Activated T-cell treated with anti-CD3 and anti-CD28 coated beads, Interleukin-2, amount 50 U/mL, for 24 hours (primary cell): ENCODE measurements around the gene RASAL2.

Experiments used
- DNase-seq: peaks from one replicate; pipeline ENCODE4 v3.0.0-alpha.2; 2020
- H3K27ac Mint-ChIP-seq: 2 replicates; pipeline ENCODE4 v1.8.0; 2020; ENCODE audit warnings: mild to moderate bottlenecking, mixed read lengths
- H3K27me3 Mint-ChIP-seq: 2 replicates; pipeline ENCODE4 v1.8.0; 2020; ENCODE audit warnings: mixed read lengths
- H3K36me3 Mint-ChIP-seq: 2 replicates; pipeline ENCODE4 v1.8.0; 2020; ENCODE audit warnings: low read depth, mixed read lengths
- H3K4me1 Mint-ChIP-seq: 2 replicates; pipeline ENCODE4 v1.8.0; 2020; ENCODE audit warnings: low read depth, mixed read lengths
- H3K4me3 Mint-ChIP-seq: 2 replicates; pipeline ENCODE4 v1.8.0; 2020; ENCODE audit warnings: mild to moderate bottlenecking, moderate library complexity, mixed read lengths
- H3K9me3 Mint-ChIP-seq: 2 replicates; pipeline ENCODE4 v1.8.0; 2020; ENCODE audit warnings: mixed read lengths

RASAL2 gene

DNA sequence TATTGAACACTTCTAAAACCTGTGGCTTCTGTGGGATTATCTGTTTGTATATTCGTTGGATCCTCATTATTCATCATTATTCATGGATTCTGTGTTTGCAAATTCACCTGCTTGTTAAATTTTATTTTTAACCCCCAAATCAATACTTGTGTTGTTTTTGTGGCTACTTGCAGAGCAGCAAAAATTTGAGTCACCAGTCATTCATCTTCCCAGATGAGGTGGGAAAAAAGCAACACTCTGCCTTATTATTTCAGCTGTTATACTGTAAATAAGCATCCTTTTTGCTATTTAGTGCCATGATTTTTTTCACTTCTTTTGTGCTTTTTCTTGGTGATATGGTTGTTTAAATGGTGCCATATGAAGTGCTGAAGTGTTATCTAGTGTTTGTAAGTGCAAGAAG, 56.7 kb downstream of the RASAL2 start:
- Mint-ChIP-seq H3K9me3 (no peaks in the 10 kb centered on the region), H3K4me3 (no peak overlapping the region), H3K27ac (no peak overlapping the region), H3K27me3 (no peaks in the 10 kb centered on the region), H3K4me1 (no peaks in the 10 kb centered on the region), H3K36me3 (no peaks in the 10 kb centered on the region)
- DNase-seq = no peak

DNA sequence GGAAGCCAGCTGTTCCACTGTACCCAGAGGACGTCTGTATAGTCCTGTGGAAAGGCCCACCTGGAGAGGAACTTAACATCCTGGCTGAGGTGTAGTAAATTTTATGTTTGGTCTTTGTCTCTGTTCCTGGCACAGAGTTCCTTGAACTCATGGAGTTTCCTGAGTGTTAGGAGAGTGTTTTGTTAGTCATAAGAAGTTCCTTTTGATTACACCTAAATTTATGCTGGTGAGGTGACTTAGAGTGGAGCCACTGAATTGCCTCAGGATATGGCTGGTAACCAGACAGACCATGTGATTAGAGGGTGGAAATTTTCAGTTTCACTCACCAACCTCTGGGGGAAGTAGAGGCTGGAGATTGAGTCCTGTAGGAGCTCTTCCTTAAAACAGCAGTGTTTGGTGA, 57.9 kb downstream of the RASAL2 start:
- no peaks in the 10 kb centered on the region for H3K27me3 Mint-ChIP-seq

DNA sequence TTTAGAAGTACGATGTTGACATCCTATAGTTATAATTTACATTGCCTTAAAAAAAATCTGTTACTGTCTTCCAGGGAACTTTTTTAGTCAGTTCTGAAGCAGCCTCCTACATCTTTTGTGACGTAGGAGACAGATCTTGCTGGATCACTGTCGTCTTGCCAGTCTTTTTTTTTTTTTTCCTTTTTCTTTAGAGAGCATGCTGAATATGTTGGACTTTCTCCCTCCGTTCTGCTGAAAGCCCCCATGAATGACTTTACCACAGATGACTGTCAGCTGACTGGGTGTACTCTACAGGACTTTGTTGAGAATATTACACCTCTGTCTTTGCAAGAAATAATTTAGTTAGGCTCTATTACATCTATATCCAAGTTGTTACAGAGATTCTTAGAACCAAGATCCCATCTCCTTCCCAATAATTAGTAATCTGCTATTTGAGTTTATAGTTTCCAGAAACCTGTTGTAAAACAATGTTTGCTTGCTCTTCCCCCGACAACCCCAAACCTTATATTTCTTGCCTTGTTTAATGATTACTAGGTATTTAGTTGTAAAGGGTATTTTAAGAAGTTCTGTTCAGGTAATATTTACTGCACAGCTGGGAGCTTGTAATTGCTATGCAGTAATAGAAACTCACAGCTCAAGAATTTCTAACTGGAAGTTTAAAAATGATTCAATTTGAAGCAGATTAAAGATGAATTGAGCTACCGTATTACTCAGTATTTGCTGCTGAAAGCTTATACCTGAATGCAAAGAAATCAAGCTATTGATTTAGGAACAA, 61.8 kb downstream of the RASAL2 start:
- Mint-ChIP-seq H3K4me1 (no peaks in the 10 kb centered on the region), H3K9me3 (no peaks in the 10 kb centered on the region), H3K36me3 (no peaks in the 10 kb centered on the region), H3K27me3 (no peaks in the 10 kb centered on the region), H3K27ac (no peak overlapping the region), H3K4me3 (no peak overlapping the region)
- no peak for DNase-seq

More for the DNA sequence above, 57.9 kb downstream of the RASAL2 start:
- DNase-seq = no peak
- no peaks in the 10 kb centered on the region for H3K36me3 Mint-ChIP-seq
- no peak overlapping the region for H3K27ac Mint-ChIP-seq
- H3K9me3 Mint-ChIP-seq = no peaks in the 10 kb centered on the region
- H3K4me3 Mint-ChIP-seq = no peak overlapping the region
- H3K4me1 Mint-ChIP-seq = no peaks in the 10 kb centered on the region

DNA sequence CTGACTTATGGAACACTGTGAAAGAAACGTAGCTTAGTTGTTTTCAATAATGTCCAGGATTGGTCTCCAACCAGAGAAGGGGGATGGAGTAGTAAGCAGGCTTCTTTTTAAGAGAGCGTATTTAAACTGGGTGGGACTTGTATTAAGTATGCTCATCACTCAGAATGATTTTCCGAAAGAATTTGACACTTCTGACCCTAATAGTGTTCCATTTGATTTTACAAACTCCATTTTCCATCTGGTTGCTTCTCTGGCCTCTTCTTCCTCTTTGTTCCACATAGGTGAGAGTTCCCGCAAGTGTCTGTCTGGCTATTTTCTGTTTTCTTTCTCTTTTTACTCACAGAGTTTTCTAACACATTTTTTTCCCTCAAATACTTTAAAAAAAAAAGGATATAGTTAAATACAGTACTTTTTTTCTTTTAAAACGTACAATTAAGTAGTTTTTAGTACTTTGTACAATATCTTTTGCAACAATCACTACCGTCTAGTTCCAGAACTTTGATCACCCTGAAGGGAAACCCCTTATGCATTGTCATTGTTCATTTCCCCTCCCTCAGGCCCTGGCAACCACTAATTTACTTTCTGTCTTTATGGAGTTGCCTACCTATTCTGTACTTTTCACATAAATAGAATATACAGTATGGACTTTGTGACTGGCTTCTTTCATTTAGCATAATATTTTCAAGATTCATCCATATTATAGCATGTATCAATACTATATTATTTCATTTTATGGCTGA, 67.0 kb downstream of the RASAL2 start:
- no peak overlapping the region for H3K27ac Mint-ChIP-seq
- no peaks in the 10 kb centered on the region for H3K27me3 Mint-ChIP-seq
- H3K4me3 Mint-ChIP-seq = no peak overlapping the region
- no peaks in the 10 kb centered on the region for H3K4me1 Mint-ChIP-seq
- no peaks in the 10 kb centered on the region for H3K36me3 Mint-ChIP-seq
- no peak for DNase-seq
- no peaks in the 10 kb centered on the region for H3K9me3 Mint-ChIP-seq

DNA sequence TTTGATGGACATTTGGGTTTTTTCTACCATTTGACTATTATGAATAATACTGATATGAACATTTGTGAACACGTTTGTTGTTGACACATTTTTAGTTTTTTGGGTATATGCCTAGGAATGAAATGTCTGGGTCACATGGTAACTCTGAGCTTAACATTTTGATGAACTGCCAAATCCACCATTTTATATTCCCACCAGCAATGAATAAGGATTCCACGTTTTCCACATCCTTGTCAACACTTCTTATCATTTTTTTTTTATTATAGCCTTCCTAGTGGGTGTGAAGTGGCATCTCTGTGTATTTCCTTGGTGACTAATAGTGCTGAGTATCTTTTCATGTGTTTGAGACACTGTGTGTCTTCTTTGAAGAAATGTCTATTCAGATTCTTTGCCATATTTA, 67.6 kb downstream of the RASAL2 start:
- no peak for DNase-seq
- Mint-ChIP-seq H3K27ac (no peak overlapping the region), H3K4me1 (no peaks in the 10 kb centered on the region), H3K4me3 (no peak overlapping the region), H3K36me3 (no peaks in the 10 kb centered on the region), H3K9me3 (no peaks in the 10 kb centered on the region), H3K27me3 (no peaks in the 10 kb centered on the region)

DNA sequence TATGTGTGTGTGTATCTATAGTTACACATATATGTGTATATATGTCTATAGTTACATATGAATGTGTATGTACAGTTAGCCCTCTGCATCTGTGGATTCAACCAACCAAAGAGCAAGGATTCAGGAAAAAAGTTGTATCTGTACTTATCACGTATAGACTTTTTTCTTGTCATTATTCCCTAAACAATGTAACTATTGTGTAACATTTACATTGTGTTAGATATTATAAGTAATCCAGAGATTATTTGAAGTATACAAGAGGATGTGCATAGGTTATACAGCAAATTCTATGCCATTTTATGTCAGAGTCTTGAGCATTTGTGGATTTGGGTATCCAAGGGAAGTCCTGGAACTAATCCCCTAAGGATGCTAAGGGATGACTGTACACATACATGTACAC, 71.3 kb downstream of the RASAL2 start:
- Mint-ChIP-seq H3K4me3 (no peak overlapping the region), H3K4me1 (no peaks in the 10 kb centered on the region), H3K27me3 (no peaks in the 10 kb centered on the region), H3K27ac (no peak overlapping the region), H3K36me3 (no peaks in the 10 kb centered on the region), H3K9me3 (no peaks in the 10 kb centered on the region)
- no peak for DNase-seq

DNA sequence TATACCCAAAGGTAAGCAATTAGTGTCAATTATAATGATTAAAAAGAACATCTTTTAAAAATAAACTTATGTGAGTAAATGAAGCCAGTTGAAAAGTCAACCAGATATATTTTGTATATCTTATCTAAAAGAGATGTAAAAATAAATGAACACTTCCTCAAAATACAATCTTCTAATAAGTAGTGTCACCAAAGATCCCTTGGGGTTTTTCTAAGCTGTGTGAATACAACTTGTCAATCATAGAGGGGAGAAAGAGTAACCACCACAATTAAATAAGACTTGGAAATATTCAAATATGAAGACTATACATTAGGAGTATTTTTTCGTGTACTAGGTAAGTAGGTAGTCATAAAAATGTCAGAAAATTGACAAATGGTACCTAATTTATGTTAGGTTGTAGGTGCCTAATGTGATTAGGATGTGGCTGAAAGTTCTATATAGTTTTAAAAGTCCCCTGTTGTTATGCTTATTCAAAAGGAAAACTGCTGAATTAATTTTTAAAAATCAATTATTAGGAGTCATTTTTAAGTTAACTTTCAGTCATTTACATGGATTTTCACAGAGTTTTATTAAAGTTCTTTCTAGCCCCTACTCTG, 72.6 kb downstream of the RASAL2 start:
- DNase-seq = no peak
- no peaks in the 10 kb centered on the region for H3K9me3 Mint-ChIP-seq
- no peaks in the 10 kb centered on the region for H3K4me1 Mint-ChIP-seq
- no peak overlapping the region for H3K27ac Mint-ChIP-seq
- no peak overlapping the region for H3K4me3 Mint-ChIP-seq
- no peaks in the 10 kb centered on the region for H3K27me3 Mint-ChIP-seq
- no peaks in the 10 kb centered on the region for H3K36me3 Mint-ChIP-seq

DNA sequence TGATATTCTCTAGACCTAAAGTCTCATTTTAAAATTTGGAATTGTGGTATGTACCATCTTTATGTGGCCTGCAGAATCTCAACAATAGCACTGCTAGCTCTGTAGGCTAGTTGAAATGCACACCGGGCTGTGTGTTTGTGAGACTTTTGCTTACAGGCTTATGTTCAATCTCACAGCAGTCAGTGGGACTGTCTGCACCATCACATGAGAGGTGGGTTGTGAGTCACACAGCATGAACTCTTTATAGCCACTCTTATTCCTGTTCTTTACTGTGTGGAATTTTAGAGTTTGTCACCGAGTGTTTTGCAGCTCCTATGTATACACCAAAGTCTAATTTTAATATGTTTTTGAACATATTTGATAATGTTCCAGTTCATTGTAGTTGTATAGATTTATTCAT, 74.6 kb downstream of the RASAL2 start:
- no peaks in the 10 kb centered on the region for H3K27me3 Mint-ChIP-seq
- no peak overlapping the region for H3K4me3 Mint-ChIP-seq
- H3K9me3 Mint-ChIP-seq = no peaks in the 10 kb centered on the region
- DNase-seq = no peak
- H3K36me3 Mint-ChIP-seq = no peaks in the 10 kb centered on the region
- no peaks in the 10 kb centered on the region for H3K4me1 Mint-ChIP-seq
- H3K27ac Mint-ChIP-seq = no peak overlapping the region

DNA sequence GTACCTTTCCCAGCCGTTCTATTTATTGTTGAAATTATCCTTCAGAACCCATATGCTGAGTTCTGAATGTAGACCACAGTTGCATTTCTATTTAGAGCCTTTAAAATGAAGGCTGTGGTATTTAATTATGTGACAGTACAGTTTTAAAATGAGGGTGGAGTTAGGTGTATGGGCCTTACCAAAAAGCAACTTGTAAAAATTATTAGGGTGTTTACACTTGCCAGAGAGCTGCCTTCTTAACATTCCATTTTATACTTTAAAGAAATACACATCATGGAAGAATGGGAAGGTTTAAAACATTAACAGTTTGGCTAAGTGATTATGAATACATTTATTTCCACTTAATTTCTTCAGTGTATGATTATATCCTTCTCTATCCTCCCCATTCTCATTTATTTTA, 75.7 kb downstream of the RASAL2 start:
- Mint-ChIP-seq H3K9me3 (no peaks in the 10 kb centered on the region), H3K4me3 (no peak overlapping the region), H3K4me1 (no peaks in the 10 kb centered on the region), H3K27ac (no peak overlapping the region), H3K27me3 (no peaks in the 10 kb centered on the region), H3K36me3 (no peaks in the 10 kb centered on the region)
- DNase-seq = no peak

DNA sequence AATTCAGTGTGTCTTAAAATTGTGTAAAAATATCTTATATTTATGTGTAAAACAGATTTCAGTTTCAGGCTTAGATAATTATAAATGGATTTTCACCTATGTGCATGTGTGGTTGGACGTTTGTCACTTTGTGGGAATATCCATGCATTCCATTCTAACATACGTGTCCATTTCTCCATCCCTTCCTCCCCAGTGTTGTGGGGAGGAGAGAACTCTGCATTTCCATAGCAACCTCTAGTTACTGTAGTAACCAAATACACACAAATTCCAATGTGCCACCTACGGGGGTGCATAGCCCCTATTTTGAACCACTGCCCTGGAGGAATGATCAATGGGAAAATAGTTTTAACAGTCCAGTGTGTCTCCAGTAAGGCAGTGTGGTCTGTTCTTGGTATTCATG, 79.0 kb downstream of the RASAL2 start:
- H3K9me3 Mint-ChIP-seq = peaks cover 2% of the 10 kb centered on the region
- H3K4me3 Mint-ChIP-seq = no peak overlapping the region
- no peak overlapping the region for H3K27ac Mint-ChIP-seq
- H3K27me3 Mint-ChIP-seq = no peaks in the 10 kb centered on the region
- no peaks in the 10 kb centered on the region for H3K4me1 Mint-ChIP-seq
- no peaks in the 10 kb centered on the region for H3K36me3 Mint-ChIP-seq
- no peak for DNase-seq

DNA sequence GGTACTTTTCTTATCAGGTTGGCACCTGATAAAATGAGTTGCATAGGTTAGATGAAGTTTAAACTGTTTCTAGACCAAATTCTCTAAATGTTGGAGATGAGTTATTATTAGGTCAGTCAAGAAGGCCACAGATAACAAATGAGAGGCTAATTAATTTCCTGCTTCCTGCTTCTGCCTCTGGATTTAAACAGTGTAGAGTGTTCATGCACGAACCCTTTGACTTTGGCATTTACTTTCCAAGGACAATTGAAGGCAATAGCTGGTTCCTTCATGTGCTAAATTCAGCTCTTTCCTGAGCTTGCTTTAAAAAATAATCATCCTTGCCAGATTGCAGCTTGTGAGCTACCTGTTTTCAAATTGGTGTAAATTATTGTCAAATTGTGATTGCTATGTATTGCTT, 80.6 kb downstream of the RASAL2 start:
- Mint-ChIP-seq H3K27me3 (no peaks in the 10 kb centered on the region), H3K36me3 (no peaks in the 10 kb centered on the region), H3K4me3 (no peak overlapping the region), H3K27ac (no peak overlapping the region), H3K4me1 (no peaks in the 10 kb centered on the region), H3K9me3 (peaks cover 2% of the 10 kb centered on the region)
- no peak for DNase-seq

DNA sequence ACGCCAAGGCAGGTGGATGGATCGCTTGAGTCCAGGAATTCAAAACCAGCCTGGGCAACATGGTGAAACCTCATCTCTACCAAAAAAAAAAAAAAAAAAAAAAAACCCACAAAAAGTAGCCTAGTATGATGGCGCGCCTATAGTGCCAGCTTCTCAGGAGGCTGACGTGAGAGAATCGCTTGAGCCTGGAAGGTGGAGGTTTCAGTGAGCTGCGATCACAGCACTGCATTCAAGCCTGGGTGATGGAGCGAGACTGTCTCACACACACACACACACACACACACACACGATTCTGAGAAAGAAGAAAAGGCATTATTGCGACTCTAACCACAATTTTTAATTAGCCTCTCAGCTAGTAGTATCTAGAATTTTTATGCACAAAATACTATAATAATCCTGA, 86.5 kb downstream of the RASAL2 start:
- no peaks in the 10 kb centered on the region for H3K36me3 Mint-ChIP-seq
- no peak for DNase-seq
- H3K27ac Mint-ChIP-seq = no peak overlapping the region
- H3K4me1 Mint-ChIP-seq = no peaks in the 10 kb centered on the region
- H3K9me3 Mint-ChIP-seq = peaks cover 2% of the 10 kb centered on the region
- H3K4me3 Mint-ChIP-seq = no peak overlapping the region
- no peaks in the 10 kb centered on the region for H3K27me3 Mint-ChIP-seq

DNA sequence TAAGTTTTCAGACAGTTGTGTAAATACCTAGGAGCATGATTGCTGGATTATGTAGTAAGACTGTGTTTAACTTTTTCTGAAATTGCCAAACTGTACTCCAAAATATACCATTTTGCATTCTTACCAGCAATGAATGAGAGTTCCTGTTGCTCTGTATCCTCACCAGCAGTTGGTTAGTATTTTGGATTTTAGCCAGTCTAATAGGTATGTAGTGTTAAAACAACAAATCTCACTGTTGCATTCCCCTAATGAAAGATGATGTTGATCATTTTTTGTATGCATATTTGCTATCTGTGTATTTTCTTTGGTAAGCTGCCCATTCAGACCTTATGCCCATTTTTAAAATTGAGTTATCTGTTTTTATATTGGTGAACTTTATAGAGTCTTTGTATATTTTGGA, 89.9 kb downstream of the RASAL2 start:
- Mint-ChIP-seq H3K27ac (no peak overlapping the region), H3K9me3 (no peaks in the 10 kb centered on the region), H3K4me3 (no peak overlapping the region), H3K27me3 (no peaks in the 10 kb centered on the region), H3K36me3 (no peaks in the 10 kb centered on the region), H3K4me1 (no peaks in the 10 kb centered on the region)
- DNase-seq = no peak

DNA sequence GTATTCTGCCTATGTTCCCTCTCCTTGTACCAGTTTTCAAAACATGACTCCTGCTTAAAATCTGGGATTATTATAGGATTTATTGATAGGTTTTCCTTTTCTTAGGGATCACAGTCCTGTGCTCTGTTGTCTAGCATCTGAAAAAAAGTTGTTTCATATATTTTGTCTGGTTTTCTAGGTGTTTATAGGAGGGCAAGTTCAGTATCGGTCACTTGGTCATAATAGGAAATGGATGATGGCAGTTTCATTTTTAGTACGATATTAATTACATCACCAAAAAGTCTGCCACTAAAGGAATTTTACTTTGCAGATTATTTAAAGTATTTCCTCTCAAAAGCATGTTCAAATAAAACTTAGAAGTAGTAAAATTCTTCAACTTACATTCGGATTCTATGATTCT, 94.4 kb downstream of the RASAL2 start:
- no peaks in the 10 kb centered on the region for H3K27me3 Mint-ChIP-seq
- no peaks in the 10 kb centered on the region for H3K36me3 Mint-ChIP-seq
- no peak for DNase-seq
- H3K9me3 Mint-ChIP-seq = no peaks in the 10 kb centered on the region
- H3K4me1 Mint-ChIP-seq = no peaks in the 10 kb centered on the region
- no peak overlapping the region for H3K27ac Mint-ChIP-seq
- H3K4me3 Mint-ChIP-seq = no peak overlapping the region

DNA sequence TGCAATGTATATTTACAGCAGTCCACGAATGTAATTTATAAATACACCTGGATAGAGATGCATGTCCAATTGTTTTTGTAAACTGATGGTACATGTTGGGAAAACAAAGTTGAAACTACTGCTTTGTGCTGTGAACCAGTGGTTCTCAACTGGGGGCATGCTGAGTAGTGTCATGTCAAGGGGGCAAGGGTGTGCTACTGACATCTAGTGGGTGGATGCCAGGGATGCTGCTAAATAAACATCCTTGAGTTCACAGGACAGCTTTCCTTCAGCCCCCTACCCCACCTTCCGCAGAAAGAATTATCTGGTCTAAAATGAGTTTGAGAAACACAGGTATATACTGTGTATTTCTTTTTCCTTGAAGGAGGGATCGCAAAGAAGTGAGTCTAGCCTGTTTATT, 95.9 kb downstream of the RASAL2 start:
- H3K4me1 Mint-ChIP-seq = no peaks in the 10 kb centered on the region
- no peak for DNase-seq
- no peaks in the 10 kb centered on the region for H3K9me3 Mint-ChIP-seq
- no peak overlapping the region for H3K27ac Mint-ChIP-seq
- no peak overlapping the region for H3K4me3 Mint-ChIP-seq
- no peaks in the 10 kb centered on the region for H3K36me3 Mint-ChIP-seq
- no peaks in the 10 kb centered on the region for H3K27me3 Mint-ChIP-seq
